H1 (cell line): Measurements from ENCODE around the gene SLC17A6. TPM values are rescaled to one million over a fixed set of nuclear protein-coding genes. Genes with fewer than 3 reads are reported as not detected.

ENCODE experiments used
- CTBP2 ChIP-seq: IDR thresholded peaks from 2 replicates; pipeline ENCODE4 v1.7.0; 2011; ENCODE audit warnings: borderline replicate concordance, mild to moderate bottlenecking, moderate library complexity, mixed read lengths, low read length; ENCODE audit not compliant: insufficient read depth, insufficient read length
- EP300 ChIP-seq, 2 experiments: IDR thresholded peaks; 1 replicate in 1 of 2; 2 replicates in 1 of 2; pipeline ENCODE4 v1.6.1; 2011 to 2012; ENCODE audit warnings: low read depth in 2 of 2, low read length in 2 of 2, mild to moderate bottlenecking in 2 of 2, borderline replicate concordance in 1 of 2, inconsistent platforms in 1 of 2, moderate library complexity in 1 of 2
- RBBP5 ChIP-seq: IDR thresholded peaks from 2 replicates; pipeline ENCODE4 v1.7.1; 2012; ENCODE audit warnings: low read depth, mild to moderate bottlenecking, inconsistent platforms, low read length, moderate library complexity, borderline replicate concordance
- SIN3A ChIP-seq, 2 experiments: IDR thresholded peaks in 1 of 2; conservative IDR thresholded peaks in 1 of 2; 2 replicates each; pipeline ENCODE4 v1.6.1; 2011 to 2012; ENCODE audit warnings: low read length in 2 of 2, improper control_type of control experiment in 1 of 2, low read depth in 1 of 2, mild to moderate bottlenecking in 1 of 2
- SUZ12 ChIP-seq: fragments of 200-600 bp; sonication (generic); IDR thresholded peaks from 2 replicates; pipeline ENCODE4 v1.6.1; 2012; ENCODE audit warnings: mild to moderate bottlenecking, inconsistent platforms, low read length, moderate library complexity, mixed read lengths
- polyA plus RNA-seq, 7 experiments: library from polyadenylated mRNA; depleted of rRNA in 3 of 7; stranded (reverse) in 5 of 7; unstranded in 2 of 7; fragments of >200 nt in 5 of 7; fragments of 200-250 nt in 2 of 7; gene quantifications; 1 replicate in 5 of 7; 2 replicates in 1 of 7; 4 replicates in 1 of 7; pipeline versions ENCODE4 v1.2.1 to v1.2.3, GENCODE V29; 2011 to 2013; ENCODE audit warnings: missing spikeins in 2 of 7, mixed read lengths in 2 of 7
- total RNA-seq: library from RNA; stranded (reverse); fragmentation: NEBNext Ultra II Directional; extraction: Animal tissue kit (Norgen Biotek cat#: 25700); gene quantifications from 2 replicates; pipeline ENCODE4 v1.2.1, GENCODE V29; 2021

Gene SLC17A6
- total and polyA plus RNA-seq, 2 of the 8 experiments (the other 6 are each of a cell fraction or from before 2014, with no cell fraction given), result 0.24 to 1.6 TPM

DNA sequence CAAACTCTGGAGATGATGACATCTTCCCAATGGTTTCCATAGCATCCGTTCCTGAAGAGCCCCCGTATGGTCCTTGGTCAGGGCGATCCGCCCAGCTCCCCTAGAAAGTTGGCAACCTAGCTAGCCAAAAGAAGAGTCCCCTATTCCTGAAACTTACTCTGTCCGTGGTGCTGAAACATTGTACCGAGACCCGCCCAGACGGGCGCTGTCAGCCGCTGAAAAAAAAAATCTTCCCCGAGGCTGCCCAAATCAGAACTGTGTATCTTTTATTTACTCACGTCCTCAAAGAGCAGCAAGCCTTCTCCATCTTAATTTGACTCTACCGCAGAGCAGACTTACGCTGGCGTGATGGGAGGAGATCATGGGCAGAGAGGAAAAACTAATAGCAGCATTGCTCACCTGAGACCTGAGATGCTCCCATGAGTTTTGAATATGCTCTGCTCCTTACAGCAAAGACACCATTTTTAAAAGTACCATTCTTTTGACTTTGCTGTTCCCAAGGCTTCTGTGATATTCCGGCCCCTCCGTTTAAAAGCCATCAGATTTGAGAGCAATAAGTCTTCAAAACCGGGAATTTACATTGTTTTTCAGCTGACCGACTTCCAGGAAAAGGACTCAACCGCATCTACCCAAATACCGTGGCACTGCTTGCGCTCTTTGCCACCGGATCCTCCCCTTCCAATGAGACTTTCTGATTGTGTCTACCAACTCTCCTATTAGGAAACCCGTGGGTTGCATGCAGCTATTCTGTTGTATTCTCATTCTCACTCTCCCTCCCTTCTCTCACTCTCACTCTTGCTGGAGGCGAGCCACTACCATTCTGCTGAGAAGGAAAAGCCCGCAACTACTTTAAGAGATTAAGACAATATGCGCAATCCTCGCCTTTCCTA lies at the start of gene SLC17A6 (continued):
- peak; percentile 40 for TF ChIP-seq CTBP2
- peak; percentile 25; the same call in 1 of the 2 replicates for TF ChIP-seq SUZ12
- TF ChIP-seq SIN3A (conservative IDR thresholded peaks at IDR 0.05 in 1 of 2, IDR thresholded peaks at IDR 0.05 in 1 of 2; ENCODE audit: low read depth in 1 of 2, low read length in 2 of 2), result peak; percentile 95 to 98; a peak in 3 of 4 replicates
- TF ChIP-seq EP300 (IDR thresholded peaks at IDR 0.05; ENCODE audit: borderline replicate concordance in 1 of 2, low read depth in 2 of 2, low read length in 2 of 2), result no peak
- no peak for TF ChIP-seq RBBP5
